DMS153 treated with DMSO at 0.1 percent for 48 hours (cell line): ENCODE data around the gene ZNF837.

Experiments
- DNase-seq: peaks from one replicate; lab custom pipeline; 2025; ENCODE audit not compliant: unreplicated experiment; lab: John Stamatoyannopoulos, UW

Gene ZNF837

DNA sequence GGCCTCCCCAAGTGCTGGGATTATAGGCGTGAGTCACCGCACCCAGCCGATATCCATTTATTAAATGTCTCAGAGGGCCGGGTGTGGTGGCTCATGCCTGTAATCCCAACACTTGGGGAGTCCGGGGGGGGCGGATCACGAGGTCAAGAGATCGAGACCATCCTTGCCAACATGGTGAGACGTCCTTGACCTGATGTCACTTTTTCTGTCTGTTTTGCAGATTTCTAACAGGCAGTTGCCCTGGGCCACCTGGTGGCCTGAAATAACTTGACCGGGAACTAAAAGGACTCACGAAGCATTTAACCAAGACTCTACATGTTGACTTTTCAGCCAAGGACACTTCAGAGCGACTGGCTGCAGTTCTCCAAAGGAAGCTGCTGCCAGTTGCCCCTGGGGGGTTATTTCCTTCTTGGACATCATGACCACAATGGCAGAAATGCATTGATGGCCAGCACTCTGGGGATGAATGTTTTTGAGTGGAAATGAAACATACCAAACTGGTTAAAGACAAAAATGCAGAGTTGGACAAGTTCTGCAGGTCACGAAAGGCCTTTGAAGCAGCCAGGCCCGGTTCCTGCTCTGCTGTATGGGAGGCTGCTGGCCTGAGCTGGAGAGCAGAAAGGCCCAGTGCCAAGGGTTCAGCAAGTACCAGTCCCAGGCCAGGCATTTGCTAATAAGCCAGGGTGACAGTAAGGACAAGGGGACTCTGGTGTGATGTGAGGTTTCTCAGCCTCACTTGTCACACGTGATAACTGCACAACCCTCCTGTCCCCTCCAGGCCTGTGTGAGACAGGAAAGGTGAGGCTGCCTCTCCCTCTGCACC, 8.3 kb downstream of the ZNF837 start:
- DNase-seq: no peak

DNA sequence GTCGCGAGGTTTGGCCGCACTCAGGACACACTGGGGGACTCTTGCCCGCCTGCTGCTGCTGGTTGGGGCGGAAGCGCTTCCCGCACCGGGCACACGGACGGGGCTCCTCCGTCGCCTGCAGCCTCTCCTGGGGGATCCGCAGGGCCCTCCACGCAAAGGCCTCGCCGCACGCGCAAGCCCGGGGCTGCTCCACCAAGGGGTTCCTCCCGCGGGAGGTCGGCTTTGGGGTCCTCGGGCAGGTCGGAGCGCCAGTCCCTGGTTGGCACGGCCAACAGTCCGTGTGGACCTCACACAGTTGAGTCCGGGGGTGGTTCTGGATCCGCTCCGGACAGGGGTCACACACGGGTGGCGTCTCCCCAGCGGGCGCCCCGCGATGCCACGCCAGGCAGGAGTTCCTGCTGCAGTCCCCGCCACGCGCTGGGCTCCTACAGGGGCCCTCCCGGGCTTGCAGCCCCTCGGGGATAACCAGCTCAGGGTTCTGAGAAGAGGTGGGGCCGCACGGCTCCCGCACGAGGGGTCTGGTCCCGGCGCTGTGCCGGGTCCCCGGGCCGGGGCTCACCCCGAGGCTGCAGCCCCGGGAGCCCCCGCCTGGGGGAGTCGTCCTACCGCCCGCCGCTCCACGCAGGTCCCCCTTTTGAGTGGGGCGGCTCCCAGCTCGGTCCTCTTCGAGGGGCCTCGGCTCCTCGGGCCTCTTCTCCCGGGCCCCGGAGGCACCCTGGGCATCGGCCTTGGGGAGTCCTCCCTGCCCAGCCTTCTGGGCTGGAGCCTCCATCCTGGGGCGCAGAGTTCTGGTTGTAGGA, 12.1 kb downstream of the ZNF837 start:
- DNase-seq: no peak

DNA sequence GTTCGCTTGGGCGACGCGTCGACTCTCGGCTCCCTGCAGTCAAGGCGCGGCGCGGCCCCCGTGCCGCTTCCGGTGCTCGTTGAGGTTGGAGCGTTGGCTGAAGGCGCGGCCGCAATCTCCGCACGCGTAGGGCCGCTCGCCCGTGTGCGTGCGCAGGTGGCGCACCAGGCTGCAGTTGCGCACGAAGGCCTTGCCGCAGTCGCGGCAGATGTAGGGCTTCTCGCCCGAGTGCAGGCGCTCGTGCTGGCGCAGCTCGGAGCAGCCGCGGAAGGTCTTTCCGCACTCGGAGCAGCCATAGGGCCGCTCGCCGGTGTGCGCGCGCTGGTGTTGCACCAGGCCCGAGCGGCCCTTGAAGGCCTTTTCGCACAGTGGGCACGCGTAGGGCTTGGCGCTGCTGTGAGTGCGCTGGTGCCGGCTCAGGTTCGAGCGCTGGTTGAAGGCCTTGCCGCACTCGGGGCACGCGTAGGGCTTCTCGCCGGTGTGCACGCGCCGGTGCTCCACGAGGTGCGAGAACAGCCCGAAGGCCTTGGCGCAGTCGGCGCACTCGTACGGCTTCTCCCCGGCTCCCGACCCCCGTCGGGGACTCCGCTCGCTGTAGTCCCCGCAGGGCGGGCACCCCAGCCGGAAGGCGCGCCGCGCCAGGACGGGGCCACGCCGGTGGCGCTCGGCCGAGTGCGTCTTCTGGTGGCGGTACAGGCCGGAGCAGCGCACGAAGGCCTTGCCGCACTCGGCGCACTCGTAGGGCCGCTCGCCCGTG, 13.0 kb downstream of the ZNF837 start:
- no peak for DNase-seq

DNA sequence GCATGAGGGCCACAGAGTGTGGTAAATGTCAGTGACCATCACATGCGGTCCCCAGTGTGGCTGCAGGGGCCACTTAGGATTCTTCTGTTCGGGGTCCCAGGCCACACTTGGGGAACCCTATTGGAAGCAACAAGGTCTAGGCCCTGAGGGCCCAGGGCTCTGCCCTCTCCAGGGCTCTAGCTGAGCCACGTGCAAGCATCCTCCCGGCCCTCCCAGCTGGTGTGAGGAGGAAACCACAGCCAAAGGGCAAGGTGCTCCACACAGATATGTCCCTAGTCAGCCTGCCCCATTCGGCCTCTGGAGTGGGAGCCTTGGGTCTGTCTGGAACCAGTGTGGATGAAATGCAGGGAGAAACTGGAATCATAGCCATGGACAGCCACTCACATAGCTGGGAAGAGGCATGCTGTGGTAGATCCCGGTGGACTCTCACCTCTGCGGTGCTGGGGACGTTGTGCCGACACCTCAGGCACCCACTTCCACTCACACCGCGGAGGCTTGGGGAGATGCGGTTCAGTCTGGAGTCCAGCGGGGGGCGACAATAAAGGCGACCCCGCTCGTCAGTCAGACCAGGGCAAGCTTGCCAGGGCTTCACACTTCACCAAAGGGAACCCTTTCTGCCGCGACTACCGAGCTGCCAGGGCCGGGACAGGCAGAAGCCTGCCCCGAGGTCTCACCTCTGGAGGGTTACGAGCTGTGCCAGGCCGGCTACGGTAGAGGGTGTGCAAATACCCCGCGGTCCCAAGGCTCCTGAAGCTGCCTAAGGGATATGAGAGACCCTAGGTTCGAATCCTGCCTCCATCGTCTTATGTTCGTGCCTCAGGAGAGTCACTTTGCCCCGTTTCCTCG, 14.0 kb downstream of the ZNF837 start:
- DNase-seq: no peak

DNA sequence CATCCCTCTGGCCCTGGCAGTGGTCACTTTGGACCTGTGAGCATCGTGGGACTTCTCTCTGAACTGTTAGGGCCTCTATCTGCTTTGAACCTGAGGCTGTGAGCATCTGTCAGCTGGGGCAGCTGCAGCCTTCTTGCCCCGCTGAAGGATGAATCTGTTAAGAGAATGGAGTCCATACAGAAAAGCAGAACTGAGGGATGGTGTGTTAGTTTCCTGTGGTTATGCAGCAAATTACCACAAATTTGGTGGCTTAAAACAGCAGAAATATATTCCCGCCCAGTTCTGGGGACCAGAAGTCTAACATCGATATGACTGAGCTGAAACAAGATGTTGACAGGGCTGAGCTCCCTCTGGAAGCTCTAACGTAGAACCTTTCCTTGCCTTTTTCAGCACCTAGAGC, 16.7 kb downstream of the ZNF837 start:
- DNase-seq: no peak

DNA sequence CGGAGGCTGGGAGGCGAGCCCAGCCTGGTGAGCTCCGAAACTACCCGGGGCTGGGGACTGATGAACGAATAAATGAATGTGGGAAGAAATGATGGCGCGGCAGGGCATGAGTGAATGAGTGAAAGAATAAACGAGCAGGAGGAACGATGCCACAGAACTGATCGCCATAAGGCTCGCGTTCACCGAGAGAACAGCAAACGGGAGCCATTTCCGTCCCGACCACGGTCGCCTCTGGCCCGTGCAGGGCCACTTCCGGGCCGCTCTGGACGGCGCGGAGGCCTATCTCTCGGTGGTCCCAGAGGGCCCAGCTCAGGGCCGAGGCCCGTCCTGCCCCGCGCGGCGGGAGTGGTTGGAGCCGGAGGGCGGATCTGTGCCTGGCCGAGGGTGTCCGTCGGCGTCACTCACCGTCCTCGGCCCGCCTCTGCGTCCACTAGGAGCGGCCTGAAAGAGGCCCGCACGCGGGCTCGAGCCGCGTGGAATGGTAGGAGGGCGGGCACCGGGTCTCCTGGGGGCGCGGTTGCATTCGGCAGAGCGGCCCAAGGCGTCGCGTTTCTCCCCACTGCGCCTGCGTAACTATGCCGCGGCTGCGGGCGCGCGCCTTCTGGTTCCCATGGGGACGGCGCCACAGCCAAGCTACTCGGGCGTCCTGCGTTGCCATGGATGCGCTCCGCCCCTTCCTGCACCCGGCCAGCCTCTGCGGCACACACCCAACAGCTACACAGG, 18.4 kb downstream of the ZNF837 start, which contains the start of gene ZNF497:
TSS of gene ZNF497 (minus strand) at position 480 of the 723 bp plus-strand sequence. CDS start 5,116 bp downstream, outside the sequence.
- DNase-seq: peak; percentile 87

DNA sequence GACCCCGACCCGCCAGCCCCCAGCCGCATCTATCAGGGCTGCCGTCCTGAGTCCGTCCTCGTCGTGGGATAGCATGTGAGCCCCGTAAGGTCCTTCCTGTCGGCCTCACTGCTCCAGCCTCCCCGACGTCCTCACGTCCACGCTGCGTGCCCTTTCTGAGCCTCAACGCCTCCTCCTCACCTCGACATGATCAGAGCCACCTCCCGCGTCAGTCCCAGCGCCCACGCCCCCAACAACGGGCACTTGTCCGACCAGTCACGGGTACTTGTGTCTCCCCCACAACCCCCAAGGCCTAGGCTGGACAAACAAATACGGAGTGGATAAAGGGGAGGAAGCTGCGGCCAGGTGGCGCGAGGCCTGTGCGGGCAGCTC, 18.9 kb downstream of the ZNF837 start:
- no peak for DNase-seq

DNA sequence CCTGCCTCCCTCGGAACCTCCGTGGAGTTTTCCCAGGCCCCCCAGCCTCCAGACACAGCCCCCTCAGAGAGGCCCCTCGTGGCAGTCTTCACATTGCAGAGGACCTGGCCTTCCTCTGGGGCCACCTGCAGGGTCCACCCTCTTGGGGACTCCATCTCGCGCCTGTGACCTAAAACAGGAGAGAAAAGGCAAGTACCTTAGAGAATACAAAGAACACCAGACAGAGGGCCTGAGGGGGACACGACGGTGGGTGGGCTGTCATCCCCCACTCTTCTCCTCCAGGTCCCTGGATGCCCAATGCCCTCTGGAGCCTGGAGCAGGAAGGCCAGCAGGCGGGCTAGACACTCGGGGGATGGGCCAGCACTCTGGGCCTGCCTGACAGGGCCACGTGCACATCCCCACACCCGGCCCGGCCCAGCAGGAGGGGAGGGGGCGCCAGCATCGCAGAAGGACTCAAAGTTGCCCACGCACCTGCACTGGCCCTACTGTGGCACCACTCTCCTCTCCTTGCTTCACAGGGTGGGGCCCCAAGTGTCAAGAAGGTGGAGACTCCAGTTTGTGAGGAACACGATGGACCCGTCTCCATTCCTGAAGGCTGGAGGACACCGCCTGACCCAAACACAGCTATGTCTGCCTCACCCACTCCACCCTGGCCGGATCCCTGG, 23.2 kb downstream of the ZNF837 start:
- DNase-seq: no peak

DNA sequence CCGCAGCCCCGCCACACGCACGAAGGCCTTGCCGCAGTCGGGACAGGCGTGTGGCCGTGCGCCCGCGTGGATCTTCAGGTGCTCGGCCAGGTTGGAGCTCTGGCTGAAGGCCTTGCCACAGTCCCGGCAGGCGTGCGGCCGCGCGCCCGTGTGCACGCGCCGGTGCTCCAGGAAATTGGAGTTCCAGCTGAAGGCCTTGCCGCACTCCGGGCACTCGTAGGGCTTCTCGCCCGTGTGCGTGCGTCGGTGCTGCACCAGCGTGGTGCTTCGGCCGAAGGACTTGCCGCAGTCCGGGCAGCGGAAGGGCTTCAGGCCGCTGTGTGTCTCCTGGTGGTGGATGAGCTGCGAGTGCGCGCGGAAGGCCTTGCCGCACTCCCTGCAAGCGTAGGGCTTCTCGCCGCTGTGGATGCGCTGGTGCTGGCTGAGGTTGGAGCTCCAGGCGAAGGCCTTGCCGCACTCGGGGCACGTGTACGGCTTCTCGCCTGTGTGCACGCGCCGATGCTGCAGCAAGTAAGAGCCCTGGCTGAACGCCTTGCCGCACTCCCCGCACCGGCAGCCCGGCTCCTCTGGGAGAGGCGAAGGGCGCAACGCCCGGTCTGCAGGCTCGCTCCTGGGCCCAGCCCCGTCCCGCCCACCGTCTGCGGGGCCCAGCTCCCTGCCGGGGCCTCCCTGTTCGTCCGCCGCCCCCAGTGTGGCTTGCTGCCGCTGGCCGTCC, 23.9 kb downstream of the ZNF837 start:
- no peak for DNase-seq

DNA sequence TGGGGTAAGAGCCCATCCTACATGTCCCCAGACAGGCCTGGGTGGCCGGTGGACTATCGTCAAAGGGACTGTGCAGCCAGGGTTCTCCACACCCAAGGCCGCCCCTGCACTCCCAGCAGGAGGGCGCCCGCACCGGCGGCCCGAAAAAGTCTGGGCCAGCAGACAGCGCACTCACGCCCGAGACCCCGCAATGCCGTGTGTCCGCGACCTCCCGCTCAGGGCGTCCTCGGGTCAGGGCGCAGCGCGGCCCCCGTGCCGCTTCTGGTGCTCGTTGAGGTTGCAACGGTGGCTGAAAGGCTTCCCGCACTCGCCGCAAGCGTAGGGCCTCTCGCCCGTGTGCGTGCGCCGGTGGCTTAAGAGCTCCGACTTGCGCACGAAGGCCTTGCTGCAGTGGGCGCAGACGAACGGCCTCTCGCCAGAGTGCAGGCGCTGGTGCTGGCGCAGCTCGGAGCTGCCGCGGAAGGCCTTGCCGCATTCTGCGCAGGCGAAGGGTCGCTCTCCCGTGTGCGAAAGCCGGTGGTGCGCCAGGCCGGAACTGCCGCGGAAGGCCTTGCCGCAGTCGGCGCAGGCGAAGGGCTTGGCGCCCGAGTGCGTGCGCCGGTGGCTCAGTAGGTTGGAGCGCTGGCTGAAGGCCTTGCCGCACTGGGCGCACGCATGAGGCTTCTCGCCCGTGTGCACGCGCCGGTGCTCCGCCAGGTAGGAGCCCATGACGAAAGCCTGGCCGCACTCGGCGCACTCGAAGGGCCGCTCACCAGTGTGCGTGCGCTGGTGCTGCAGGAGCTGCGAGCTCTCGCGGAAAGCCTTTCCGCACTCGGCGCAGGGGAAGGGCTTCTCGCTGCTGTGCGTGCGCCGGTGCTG, 24.7 kb downstream of the ZNF837 start:
- no peak for DNase-seq

DNA sequence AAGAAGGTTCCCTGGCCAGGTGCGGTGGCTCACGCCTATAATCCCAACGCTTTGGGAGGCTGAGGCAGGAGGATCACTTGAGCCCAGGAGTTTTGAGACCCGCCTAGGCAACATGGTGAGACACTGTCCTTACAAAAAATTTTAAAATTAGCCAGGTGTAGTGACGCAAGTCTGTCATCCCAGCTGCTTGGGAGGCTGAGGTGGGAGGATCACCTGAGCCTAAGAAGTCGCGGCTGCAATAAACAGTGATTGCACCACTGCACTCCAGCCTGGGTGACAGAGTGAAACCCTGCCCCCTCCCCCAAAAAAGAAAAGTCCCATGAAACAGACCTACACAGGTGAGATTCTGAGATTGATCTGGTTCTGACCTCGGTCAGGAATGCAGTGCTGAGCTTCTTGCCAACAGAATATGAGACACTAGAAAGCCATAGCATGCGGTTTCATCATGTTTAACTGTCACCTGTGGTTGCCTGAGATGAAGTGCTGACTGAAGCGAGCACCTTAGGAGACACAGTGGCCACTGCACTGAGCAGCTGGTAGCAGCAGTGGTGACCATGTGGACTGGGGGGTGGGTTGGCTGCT, 25.5 kb downstream of the ZNF837 start:
- no peak for DNase-seq

DNA sequence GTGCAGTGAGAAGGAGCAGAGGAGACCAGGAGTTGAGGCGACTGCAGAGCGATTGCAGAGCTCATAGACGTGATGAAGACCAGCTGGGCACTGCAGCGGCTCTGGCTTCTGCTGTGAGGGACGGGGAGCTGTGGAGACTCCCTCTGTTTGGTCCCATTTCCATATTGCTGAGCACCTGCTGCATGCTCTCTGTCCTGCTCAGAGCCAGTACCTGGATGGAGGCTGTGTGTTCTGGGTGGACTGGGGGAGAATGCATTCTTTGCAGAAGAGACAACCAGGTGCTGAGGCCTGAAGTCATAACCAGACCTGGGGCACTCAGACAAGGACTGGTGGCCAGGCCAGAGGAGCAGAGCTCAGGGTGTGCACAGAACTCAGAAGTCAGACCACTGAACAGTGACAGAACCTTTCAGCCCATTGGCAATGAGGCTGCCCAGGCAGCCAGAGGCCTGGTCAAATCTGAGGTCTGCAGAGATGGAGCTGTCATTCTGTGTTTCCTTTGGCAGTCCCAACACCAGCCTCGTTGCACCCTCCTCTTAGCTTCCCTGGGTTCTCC, 26.3 kb downstream of the ZNF837 start:
- DNase-seq: no peak

DNA sequence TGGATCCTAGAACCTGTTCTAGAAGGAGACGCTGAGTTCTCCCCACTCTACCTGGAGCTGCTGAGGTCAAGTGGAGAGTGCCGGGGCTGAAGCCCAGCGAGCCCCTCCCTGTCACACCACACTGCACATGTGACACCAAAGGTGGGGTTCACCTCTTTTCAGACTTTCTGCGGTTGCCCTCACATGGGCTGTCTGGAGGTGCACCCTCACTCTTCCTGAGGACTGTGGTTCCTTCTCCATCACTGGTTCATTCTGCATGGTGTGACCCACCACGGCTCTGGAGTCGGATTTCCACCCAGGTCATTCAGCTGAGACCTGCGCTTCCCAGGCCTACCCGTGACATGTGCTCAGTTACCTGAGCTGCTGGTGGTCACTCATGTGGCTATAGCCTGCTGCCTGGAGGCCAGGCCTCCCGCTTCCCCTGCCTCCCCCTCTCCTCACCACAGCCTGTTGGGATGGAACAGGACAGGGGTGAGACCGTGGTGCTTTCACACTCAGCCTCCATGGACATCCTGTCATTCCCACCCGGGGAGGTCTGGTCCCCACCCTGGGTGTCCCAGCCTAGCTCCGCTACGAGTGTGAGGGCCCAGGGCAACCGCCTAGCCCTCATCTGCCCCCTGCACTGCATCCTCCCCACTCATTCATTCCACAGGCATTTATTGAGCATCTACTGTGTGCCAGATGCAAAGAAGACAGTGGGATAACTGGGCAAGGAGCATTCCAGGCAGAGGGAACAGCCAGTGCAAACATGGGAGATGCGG, 26.9 kb downstream of the ZNF837 start:
- DNase-seq: no peak

DNA sequence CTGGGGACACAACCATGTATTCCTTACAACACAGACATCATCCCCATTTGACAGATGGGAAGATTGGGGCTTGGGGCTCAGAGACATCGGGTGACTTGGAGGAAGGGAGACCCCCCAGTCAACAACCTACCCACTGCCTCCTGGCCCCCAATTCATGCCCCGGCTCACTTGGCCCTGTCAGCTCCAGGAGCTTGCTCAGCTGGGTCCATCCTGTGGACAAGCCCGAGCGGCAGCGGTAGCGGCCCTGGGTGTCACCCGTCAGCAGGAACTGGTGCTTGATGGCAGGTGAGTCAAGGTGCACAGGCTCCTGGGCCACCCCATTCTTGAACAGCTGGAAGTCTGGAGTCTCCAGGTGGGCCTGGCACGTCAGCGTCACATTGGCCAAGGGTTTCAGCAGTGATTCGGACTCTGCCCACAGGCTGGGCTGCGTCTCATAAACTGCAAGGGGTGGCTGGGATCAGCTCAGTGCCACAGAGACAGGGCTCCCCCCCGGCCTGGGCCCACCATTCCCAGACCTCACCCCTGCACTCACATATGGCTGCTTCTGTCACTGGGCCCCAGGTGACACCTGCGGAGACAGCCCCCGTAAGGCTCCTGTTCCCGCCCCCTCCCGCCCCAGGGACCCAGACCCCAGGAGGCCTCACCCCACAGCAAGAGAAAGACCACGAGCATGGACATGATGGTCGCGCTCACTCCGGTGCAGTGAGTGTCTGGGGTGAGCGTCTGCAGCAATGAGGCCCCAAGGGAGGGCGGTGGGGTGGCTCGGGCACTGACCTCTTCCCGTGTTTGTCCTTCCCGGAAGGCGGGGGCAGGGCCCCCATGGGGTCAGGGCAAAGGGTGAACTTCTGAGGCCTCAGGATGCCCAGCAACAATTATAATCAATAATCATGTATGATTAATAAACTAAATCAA, 27.8 kb downstream of the ZNF837 start, which contains the start of gene A1BG:
TSS of gene A1BG (minus strand) at position 733 of the 912 bp plus-strand sequence. CDS start at position 678, 55 bp downstream.
- DNase-seq: no peak
